ENCODE data around the gene NDUFB8. TPM values are rescaled to one million over a fixed set of nuclear protein-coding genes. Genes with fewer than 3 reads are reported as not detected.

Gene NDUFB8
- total and polyA plus RNA-seq, 2 of the 4 experiments (the other 2 are of a cell fraction): 99.1 to 265 TPM

GRCh38 chr10:100508691-100509150 is 20.9 kb downstream of the NDUFB8 start:
- Histone ChIP-seq H3K79me1 (ENCODE audit: low read depth in 1 of 2, low read length in 2 of 2) (no peaks in the 10 kb centered on the region), H4K20me1 (ENCODE audit: insufficient read depth, low read length) (no peaks in the 10 kb centered on the region), H2AK9ac (replicated peaks; ENCODE audit: low read depth, low read length, poor library complexity) (no peak overlapping the region), H3K27me3 (ENCODE audit: control insufficient read depth, insufficient read depth, low read length) (no peaks in the 10 kb centered on the region), H3K36me3 (ENCODE audit: control insufficient read depth, insufficient read depth, low read length) (peaks cover 12% of the 10 kb centered on the region), H3K9me3 (ENCODE audit: control insufficient read depth, insufficient read depth, low read length) (no peaks in the 10 kb centered on the region), H3K23ac (ENCODE audit: low read depth, low read length) (no peak overlapping the region), H3K9me1 (ENCODE audit: insufficient read depth, low read length) (peaks cover 3% of the 10 kb centered on the region; the same call in 1 of the 2 replicates), H3K9ac (ENCODE audit: low read depth, low read length) (no peak overlapping the region), H2BK15ac (ENCODE audit: low read depth, low read length) (no peak overlapping the region), H2BK120ac (ENCODE audit: low read depth, low read length) (no peak overlapping the region), H4K5ac (ENCODE audit: low read depth, low read length) (no peak overlapping the region), H3K27ac (ENCODE audit: insufficient read depth, low read length) (no peak overlapping the region), H4K91ac (ENCODE audit: insufficient read depth, low read depth, low read length) (no peak overlapping the region), H4K8ac (ENCODE audit: low read depth in 2 of 2, low read length in 2 of 2) (no peak overlapping the region), H3K4me1 (ENCODE audit: control insufficient read depth, insufficient read depth, low read length) (no peaks in the 10 kb centered on the region; the same call in 1 of the 2 replicates), H2AFZ (replicated peaks; ENCODE audit: low read length, poor library complexity) (no peak overlapping the region), H3K56ac (ENCODE audit: extremely low read depth, insufficient read depth, low read length) (no peak overlapping the region), H3K18ac (ENCODE audit: low read depth, low read length) (no peak overlapping the region), H3K4me3 (ENCODE audit: insufficient read depth, low read depth, low read length) (no peak overlapping the region), H3K4ac (ENCODE audit: low read depth, low read length) (no peak overlapping the region), H3K4me2 (ENCODE audit: low read depth, low read length) (no peak overlapping the region), H2AK5ac (ENCODE audit: low read depth, low read length) (no peak overlapping the region), H2BK5ac (ENCODE audit: low read depth, low read length, poor library complexity, severe bottlenecking) (no peak overlapping the region), H3K14ac (replicated peaks; ENCODE audit: low read depth, low read length) (no peak overlapping the region), H2BK20ac (ENCODE audit: low read depth, low read length) (no peak overlapping the region; the same call in 1 of the 2 replicates)
- ATAC-seq (ENCODE audit: low read depth): peak; percentile 89
- ChIA-PET POLR2A (ENCODE audit: unreplicated experiment) (interaction anchor here (0.5 kb wide), 1 partner anchor 12 kb away, joined by 6 read pairs; no protein-coding TSS in a partner anchor), CTCF (interaction anchor here (0.7 to 2.3 kb wide), 11 partner anchors 10 to 663 kb away, joined by 3 to 25 read pairs (median 4); partner anchors contain the start of genes SCD and SEC31B)
- TF ChIP-seq POLR2A (IDR thresholded peaks at IDR 0.05; ENCODE audit: low read depth, low read length) (no peak), RCOR1 (IDR thresholded peaks at IDR 0.05; ENCODE audit: insufficient replicate concordance, low read length) (no peak), FOS (IDR thresholded peaks at IDR 0.05; ENCODE audit: low read depth, low read length) (no peak), RAD21 (IDR thresholded peaks at IDR 0.05; ENCODE audit: low read length) (peak; percentile 84), MAZ (IDR thresholded peaks at IDR 0.05; ENCODE audit: borderline replicate concordance, low read depth, low read length) (no peak), CEBPB (IDR thresholded peaks at IDR 0.05; ENCODE audit: low read depth, low read length) (no peak), NFE2L2 (IDR thresholded peaks at IDR 0.05; ENCODE audit: low read depth, low read length) (no peak), MAFK (IDR thresholded peaks at IDR 0.05; ENCODE audit: low read depth, low read length) (no peak), SMC3 (IDR thresholded peaks at IDR 0.05; ENCODE audit: low read depth, low read length) (peak; percentile 73), MXI1 (IDR thresholded peaks at IDR 0.05; ENCODE audit: borderline replicate concordance, low read depth, low read length) (no peak), RFX5 (IDR thresholded peaks at IDR 0.05; ENCODE audit: low read depth, low read length) (no peak), CTCF (conservative IDR thresholded peaks at IDR 0.05; ENCODE audit: low read depth, low read length) (peak; percentile 82), CHD1 (IDR thresholded peaks at IDR 0.05; ENCODE audit: low read depth, low read length) (no peak)
- TF ChIP-seq, protein P1, sequence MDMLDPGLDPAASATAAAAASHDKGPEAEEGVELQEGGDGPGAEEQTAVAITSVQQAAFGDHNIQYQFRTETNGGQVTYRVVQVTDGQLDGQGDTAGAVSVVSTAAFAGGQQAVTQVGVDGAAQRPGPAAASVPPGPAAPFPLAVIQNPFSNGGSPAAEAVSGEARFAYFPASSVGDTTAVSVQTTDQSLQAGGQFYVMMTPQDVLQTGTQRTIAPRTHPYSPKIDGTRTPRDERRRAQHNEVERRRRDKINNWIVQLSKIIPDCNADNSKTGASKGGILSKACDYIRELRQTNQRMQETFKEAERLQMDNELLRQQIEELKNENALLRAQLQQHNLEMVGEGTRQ (IDR thresholded peaks at IDR 0.05; ENCODE audit: low read depth, low read length): no peak
- dilution Hi-C loops (cut with HindIII; ENCODE audit: low sequenced_read_pairs, unreplicated experiment) (no loop called here), intact Hi-C loops (cut with micrococcal nuclease) (loop anchor here (1.0 to 10.0 kb wide), 4 partner anchors 26 to 204 kb away; no protein-coding TSS in a partner anchor), in situ Hi-C loops (cut with MboI; ENCODE audit: low sequenced_read_pairs) (loop anchor here (5.0 kb wide), 2 partner anchors 76 to 166 kb away; no protein-coding TSS in a partner anchor)
- no CpG with 5 or more reads among the region's 3 CpGs for WGBS, 2 experiments (ENCODE audit: extremely low coverage in 2 of 2, insufficient read length in 1 of 2)
- peak; percentile 66 for DNase-seq
- no TSS peak for BruUV-seq (replicated peaks)

Data from IMR-90 (cell line).